CD4-positive, alpha-beta T cell treated with Interleukin-15 for 4 hours (primary cell): ENCODE measurements around the gene SMDT1.
"Not testable (repeated sequence)": the region's sequence is repeated elsewhere in the genome, so short reads cannot be mapped to it uniquely, and the experiment has no call there.

Experiments
- DNase-seq: peaks from one replicate; pipeline ENCODE4 v3.0.0-alpha.2; 2020; ENCODE audit warnings: low spot score

SMDT1 gene

DNA sequence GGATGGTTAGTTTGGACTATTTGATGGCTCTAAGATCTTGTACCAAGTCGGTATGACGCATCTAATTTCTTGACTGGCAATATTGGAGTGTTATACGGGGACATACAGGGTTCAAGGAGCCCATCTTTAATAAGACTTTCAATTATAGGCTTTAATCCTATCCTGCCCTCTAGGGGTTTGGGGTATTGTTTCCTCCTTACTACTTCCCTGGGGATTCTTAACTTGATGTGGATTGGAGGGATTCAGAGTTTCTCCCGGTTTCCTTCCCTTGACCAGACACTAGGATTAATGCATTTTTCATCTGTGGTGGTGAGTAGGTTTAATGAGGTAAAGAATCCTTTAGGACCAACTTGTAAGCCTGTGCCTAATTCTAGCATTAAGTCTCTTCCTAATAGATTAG lies 32.3 kb downstream of the SMDT1 start:
- no peak for DNase-seq

DNA sequence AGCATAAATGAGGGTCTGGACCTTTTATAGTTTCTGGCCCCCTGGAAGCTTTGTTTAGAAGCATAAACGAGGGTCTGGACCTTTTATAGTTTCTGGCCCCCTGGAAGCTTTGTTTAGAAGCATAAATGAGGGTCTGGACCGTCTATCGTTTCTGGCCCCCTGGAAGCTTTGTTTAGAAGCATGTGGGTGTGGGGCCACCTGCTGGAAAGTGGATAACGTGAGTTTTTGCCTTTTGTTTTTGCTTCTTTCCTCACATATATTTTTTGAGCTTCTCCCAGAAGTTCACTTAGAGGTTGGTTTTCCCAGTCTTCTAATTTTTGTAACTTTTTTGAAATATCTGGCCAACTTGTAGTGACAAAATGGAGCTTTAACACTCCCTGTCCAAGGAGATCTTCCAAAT lies 33.3 kb downstream of the SMDT1 start:
- not testable (repeated sequence) for DNase-seq

DNA sequence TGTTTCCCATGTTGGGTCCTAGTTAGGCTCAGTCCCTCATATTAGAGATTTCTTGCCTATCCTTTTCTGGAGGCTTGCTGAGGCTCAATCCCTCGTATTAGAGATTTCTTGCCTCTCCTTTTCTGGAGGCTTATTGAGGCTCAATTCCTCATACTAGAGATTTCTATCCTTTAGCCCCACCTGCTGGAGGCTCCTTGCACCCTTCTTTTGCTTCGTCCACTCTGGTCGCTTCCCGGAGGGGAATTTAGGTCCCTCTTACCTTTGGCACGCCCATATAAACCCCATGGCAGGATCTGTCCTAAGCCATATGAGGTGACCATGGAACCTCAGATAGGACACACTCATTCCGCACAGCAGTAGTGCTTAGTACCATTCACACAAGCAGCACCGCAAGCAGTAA lies 35.2 kb downstream of the SMDT1 start:
- DNase-seq, result no peak

DNA sequence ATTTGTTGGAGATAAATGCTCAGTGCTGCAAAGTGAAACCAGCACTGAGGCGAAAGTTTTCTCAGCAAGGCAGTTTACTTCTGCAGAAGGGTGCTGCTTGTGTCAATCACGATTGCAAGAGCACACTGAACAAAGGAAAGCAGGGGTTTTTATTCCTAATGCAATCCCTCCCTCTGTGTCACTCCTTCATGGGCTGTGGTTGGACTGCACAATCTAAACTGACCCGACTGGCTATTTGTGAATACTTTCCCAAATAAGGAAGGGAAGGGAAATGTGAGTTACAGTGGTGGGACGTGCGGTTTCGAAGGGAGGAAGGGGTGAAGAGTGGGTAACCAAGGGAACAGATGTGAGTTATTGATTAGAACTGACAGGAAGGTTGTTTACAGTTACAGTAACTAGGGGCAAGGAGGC lies 35.9 kb downstream of the SMDT1 start:
- DNase-seq, result not testable (repeated sequence)

DNA sequence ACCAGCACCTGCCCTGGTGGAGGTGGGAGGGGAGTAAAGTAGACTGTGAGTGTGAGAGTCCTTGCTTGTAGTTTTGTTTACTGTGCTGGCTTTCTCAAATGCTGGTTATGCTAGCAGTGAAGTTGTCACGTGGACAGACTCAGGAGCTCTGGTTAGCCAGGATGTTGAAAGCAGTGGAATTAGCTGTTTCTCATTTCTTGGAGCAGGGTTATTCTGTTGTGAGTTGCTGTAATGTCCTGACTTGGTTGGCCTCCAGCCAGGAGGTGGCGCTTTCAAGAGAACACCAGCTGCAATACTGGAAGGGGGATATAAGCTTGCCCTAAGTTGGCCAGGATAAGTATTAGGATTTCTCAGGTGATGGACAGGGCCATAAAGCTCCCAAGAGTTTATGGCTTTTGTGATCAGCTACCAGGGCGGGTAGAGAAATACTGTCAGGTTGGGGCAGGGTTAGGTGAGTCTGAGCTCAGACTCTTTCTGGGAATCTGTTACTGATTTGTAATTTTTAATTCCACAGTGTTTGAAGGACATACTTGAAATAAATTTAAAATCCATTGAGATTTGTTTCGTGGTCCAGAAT lies 37.4 kb downstream of the SMDT1 start:
- DNase-seq, result no peak

DNA sequence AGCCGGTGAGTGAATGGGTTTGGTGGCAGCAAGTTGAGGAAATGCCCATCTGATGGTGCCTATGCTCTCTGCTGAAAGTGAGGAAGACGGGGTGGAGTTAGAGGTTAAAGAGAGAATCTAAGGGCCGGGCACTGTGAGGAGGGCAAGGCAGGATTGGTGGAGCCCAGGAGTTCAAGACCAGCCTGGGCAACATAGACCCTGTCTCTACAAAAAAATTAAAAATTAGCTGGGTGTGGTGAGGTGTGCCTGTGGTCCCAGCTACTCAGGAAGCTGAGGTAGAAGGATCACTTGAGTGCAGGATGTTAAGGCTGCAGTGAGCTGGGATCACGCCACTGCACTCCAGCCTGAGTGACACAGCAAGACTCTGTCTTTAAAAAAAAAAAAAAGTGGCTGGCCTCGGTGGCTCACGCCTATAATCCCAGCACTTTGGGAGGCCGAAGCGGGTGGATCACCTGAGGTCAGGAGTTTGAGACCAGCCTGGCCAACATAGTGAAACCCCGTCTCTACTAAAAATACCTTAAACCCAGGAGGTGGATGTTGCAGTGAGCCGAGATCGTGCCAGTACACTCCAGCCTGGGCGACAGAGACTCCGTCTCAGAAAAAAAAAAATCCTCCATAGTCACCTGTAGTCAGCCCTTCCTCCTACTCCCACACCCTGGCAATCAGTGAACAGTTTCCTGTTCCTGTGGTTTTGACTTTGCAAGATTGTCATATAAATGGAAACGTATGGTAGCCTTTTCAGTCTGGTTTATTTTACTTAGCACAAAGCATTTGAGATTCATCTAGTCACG lies 40.9 kb downstream of the SMDT1 start:
- DNase-seq, result peak; percentile 54

DNA sequence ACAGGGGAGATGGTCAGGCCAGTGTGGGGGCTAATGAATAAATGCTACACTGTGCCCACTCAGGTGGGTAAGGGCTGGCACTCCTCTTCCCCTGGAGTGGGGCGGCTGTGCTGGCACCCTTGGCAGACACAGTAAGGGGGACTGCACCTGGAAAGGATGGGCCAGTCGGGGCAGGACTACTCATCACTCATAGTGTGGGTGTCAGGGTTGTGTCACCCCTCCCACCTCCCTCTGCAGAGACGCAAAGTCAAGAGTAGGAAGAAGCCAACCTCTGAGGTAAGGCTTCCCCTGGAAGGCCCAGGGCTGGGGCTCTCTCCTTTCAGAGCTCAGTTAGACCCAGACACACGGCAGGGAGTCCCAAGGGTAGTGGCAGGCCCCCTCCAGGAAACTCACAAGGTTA lies 44.0 kb downstream of the SMDT1 start:
- DNase-seq, result not testable (repeated sequence)

DNA sequence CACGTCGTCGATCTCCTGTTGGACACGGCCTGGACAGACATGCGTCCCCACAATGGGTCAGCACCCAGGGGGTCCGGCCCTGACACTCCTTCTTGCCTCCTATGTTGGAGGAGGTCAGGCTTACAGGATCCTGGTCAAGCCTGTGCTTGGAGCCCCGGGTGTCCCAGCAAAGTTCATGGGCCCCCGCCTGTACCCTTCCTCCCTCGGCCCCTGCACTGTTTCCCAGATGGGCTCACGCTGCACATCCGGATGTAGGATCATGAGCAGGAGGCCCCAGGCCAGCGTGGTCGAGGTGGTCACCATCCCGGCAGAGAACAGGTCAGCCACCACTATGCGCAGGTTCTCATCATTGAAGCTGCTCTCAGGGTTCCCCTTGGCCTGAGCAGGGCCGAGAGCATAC lies 48.1 kb downstream of the SMDT1 start:
- DNase-seq, result no peak

DNA sequence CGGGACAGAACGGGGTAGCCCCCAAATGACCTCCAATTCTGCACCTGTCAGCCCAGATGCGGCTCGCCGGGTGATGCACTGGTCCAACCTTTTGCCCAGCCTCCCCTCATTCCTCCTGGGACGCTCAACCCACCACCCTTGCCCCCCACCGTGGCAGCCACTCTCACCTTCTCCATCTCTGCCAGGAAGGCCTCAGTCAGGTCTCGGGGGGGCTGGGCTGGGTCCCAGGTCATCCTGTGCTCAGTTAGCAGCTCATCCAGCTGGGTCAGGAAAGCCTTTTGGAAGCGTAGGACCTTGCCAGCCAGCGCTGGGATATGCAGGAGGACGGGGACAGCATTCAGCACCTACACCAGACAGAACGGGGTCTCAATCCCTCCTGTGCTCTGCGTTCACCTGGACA lies 48.5 kb downstream of the SMDT1 start:
- DNase-seq, result not testable (repeated sequence)

DNA sequence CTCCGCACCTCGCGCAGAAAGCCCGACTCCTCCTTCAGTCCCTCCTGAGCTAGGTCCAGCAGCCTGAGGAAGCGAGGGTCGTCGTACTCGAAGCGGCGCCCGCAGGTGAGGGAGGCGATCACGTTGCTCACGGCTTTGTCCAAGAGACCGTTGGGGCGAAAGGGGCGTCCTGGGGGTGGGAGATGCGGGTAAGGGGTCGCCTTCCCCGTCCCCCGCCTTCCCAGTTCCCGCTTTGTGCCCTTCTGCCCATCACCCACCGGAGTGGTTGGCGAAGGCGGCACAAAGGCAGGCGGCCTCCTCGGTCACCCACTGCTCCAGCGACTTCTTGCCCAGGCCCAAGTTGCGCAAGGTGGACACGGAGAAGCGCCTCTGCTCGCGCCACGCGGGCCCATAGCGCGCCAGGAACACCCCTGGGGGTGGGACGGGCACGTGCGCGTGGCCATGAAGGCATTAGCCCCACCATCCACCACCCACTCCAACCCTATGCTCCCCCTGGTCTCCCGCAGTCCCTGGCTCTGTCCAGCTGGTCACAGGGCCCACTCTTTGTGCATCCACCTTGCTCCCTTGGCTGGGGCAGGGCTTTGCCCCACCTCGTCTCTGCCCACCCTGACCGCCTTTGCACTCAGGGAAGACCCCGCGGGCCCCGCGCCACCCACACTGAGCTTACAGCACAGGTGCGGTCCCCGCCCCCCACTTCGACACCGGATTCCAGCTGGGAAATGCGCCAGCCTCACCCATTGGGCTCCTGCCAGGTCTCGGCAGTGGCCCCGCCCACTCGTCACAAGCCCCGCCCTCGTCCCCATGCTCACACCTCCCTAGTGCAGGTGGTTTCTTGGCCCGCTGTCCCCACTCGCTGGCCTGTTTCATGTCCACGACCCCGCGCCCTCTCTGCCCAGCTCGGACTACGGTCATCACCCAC lies 49.5 kb downstream of the SMDT1 start:
- DNase-seq, result not testable (repeated sequence)

DNA sequence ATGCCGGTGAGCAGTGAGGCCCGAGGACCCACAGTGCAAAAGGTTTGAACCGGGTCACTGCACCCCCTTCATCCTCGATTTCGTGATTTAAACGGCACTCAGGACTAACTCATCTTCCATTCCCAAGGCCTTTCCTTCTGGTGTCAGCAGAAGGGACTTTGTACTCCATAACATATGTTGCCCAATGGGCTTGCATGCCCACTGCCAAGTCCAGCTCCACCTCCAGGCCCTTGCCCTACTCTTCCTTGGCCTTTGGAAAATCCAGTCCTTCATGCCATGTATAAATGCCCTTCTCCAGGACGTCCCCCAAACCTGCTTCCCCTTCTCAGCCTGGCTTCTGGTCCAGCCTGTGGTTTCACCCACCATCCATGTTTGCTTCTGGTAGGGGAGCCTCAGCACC lies 50.7 kb downstream of the SMDT1 start:
- not testable (repeated sequence) for DNase-seq

DNA sequence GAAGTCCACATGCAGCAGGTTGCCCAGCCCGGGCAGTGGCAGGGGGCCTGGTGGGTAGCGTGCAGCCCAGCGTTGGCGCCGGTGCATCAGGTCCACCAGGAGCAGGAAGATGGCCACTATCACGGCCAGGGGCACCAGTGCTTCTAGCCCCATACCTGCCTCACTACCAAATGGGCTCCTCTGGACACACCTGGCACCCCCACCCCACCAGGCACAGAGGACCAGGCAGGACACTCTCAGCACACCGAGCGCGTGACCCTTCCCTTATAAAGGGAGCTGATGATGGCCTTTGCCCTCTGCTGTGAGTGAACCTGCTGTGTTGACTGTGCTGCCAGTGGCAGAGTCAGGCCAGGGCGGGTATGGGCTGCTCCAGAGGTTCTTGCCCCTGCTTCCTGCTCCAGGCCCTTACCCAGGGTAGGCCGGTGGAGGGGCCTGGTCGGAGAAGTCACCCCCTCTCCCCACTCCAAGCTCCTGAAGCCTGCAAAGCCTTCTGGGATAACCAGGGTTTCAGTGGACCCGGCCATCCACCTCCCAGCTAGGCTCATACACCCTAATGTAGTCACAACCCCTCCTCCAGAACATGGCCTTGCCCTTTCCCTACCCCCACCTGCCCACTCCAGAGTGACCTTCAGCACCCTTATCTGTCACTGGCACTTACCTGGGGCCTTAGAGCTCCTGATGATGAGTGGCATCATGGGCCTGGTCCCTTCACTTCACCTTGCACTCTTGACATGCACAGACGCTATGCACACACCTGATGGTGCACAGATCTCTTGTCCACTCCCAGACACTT lies 51.3 kb downstream of the SMDT1 start, which contains the start of gene CYP2D6:
TSS of gene CYP2D6 (minus strand) at position 172 of the 793 bp plus-strand sequence. CDS start at position 153, 19 bp downstream.
- DNase-seq, result not testable (repeated sequence)

DNA sequence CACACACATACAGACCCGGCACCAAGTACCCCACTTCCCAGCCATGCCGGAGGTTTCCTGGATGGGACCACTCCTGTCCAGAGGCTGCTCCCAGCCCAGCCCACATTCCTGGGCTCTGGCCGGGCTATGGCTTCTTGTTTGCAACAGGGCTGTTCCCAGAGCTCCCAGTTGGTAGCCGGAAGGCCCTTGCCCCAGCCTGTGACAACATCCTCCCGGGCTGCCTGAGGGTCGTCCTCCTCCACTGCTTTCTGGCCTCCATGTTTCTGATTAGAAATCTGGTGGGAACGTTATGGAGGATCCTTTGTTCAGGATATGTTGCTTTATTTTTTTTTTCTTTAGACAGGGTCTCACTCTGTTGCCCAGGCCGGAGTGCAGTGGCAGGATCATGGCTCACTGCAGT lies 52.1 kb downstream of the SMDT1 start:
- no peak for DNase-seq

DNA sequence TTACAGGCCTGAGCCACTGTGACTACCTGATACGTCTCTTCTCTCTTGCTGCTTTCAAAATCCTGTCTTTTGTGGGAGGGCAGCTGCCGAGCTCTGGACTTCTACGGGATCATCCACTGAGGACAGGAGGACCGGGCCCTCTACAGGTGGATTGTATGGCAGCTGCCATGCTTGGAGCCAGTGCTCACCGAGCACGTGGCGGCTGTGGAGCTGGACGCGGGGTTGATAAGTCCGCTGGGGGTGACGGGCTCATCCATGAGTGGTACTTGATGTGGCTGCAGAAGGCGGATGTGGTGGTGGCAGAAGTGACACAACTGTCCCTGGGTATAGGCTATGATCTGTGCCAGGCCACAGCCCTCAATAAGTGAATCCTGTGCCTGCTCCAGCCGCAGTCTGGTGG lies 53.0 kb downstream of the SMDT1 start:
- DNase-seq, result no peak
